SK-N-SH treated with all-trans-retinoic acid at 6 μM for 48 hours (cell line): ENCODE results near the gene OXCT2.
"Not testable (repeated sequence)": the region's sequence is repeated elsewhere in the genome, so short reads cannot be mapped to it uniquely, and the experiment has no call there.

ENCODE experiments used
- ATAC-seq: fragments of 200-7000 bp; cut with Tn5 transposase; 3 replicates; pipeline ENCODE4 v1.9.1; 2020; ENCODE audit warnings: mild to moderate bottlenecking, moderate library complexity
- ARNTL ChIP-seq: fragments of 450-650 bp; formaldehyde crosslinking; IDR thresholded peaks from 2 replicates; pipeline ENCODE4 v1.5.0; 2020; ENCODE audit warnings: low read depth, mild to moderate bottlenecking, moderate library complexity, borderline replicate concordance
- BACH2 ChIP-seq: fragments of 250-450 bp; sonication (Bioruptor Pico); IDR thresholded peaks from 2 replicates; pipeline ENCODE4 v1.9.0; 2021; ENCODE audit warnings: mild to moderate bottlenecking, borderline replicate concordance
- CSDC2 ChIP-seq: fragments of 250-450 bp; sonication (Bioruptor Pico); IDR thresholded peaks from 2 replicates; pipeline ENCODE4 v1.5.0; 2020; ENCODE audit warnings: mild to moderate bottlenecking, moderate library complexity
- CSRNP3 ChIP-seq: fragments of 250-450 bp; sonication (Bioruptor Pico); IDR thresholded peaks from 2 replicates; pipeline ENCODE4 v1.5.1; 2021; ENCODE audit warnings: mild to moderate bottlenecking, moderate library complexity
- ESRRG ChIP-seq: fragments of 250-450 bp; sonication (Bioruptor Pico); IDR thresholded peaks from 2 replicates; pipeline ENCODE4 v1.6.1; 2021; ENCODE audit warnings: mild to moderate bottlenecking
- GLIS3 ChIP-seq: fragments of 250-450 bp; sonication (Bioruptor Pico); IDR thresholded peaks from 2 replicates; pipeline ENCODE4 v1.5.0; 2020; ENCODE audit warnings: mild to moderate bottlenecking, moderate library complexity
- ISL1 ChIP-seq: fragments of 250-450 bp; sonication (Bioruptor Pico); IDR thresholded peaks from 2 replicates; pipeline ENCODE4 v2.1.2; 2022; ENCODE audit warnings: mild to moderate bottlenecking, moderate library complexity
- OSR1 ChIP-seq: fragments of 250-450 bp; sonication (Bioruptor Pico); IDR thresholded peaks from 2 replicates; pipeline ENCODE4 v1.8.0; 2022; ENCODE audit warnings: moderate library complexity, mild to moderate bottlenecking, inconsistent platforms
- PATZ1 ChIP-seq: fragments of 250-450 bp; sonication (Bioruptor Pico); IDR thresholded peaks from 2 replicates; pipeline ENCODE4 v1.8.0; 2020; ENCODE audit warnings: mild to moderate bottlenecking, moderate library complexity, borderline replicate concordance
- POU6F1 ChIP-seq: fragments of 250-450 bp; sonication (Bioruptor Pico); IDR thresholded peaks from 2 replicates; pipeline ENCODE4 v1.8.0; 2021; ENCODE audit warnings: low read depth, mild to moderate bottlenecking, moderate library complexity, borderline replicate concordance
- RARB ChIP-seq: fragments of 250-450 bp; sonication (Bioruptor Pico); IDR thresholded peaks from 2 replicates; pipeline ENCODE4 v1.8.0; 2021; ENCODE audit warnings: mild to moderate bottlenecking, moderate library complexity
- SNAI2 ChIP-seq: fragments of 250-450 bp; sonication (Bioruptor Pico); IDR thresholded peaks from 2 replicates; pipeline ENCODE4 v1.5.0; 2020; ENCODE audit warnings: mild to moderate bottlenecking, moderate library complexity
- TCF4 ChIP-seq: fragments of 250-450 bp; sonication (Bioruptor Pico); IDR thresholded peaks from 2 replicates; pipeline ENCODE4 v1.8.0; 2021; ENCODE audit warnings: mild to moderate bottlenecking, moderate library complexity, borderline replicate concordance
- TOX ChIP-seq: fragments of 250-450 bp; sonication (Bioruptor Pico); IDR thresholded peaks from 2 replicates; pipeline ENCODE4 v1.8.0; 2021; ENCODE audit warnings: mild to moderate bottlenecking, moderate library complexity, borderline replicate concordance
- TSHZ2 ChIP-seq: fragments of 250-450 bp; sonication (Bioruptor Pico); IDR thresholded peaks from 2 replicates; pipeline ENCODE4 v1.5.0; 2020; ENCODE audit warnings: mild to moderate bottlenecking, moderate library complexity
- ZC3H10 ChIP-seq: fragments of 250-450 bp; sonication (Bioruptor Pico); IDR thresholded peaks from 2 replicates; pipeline ENCODE4 v1.5.1; 2021; ENCODE audit warnings: mild to moderate bottlenecking, moderate library complexity
- ZFP30 ChIP-seq: fragments of 450-650 bp; formaldehyde crosslinking; IDR thresholded peaks from 2 replicates; pipeline ENCODE4 v1.5.0; 2022; ENCODE audit warnings: mild to moderate bottlenecking, moderate library complexity
- ZNF565 ChIP-seq: fragments of 450-650 bp; formaldehyde crosslinking; conservative IDR thresholded peaks from 2 replicates; pipeline ENCODE4 v1.5.0; 2020; ENCODE audit warnings: low read depth, mild to moderate bottlenecking, moderate library complexity
- ZNF70 ChIP-seq: fragments of 450-650 bp; formaldehyde crosslinking; IDR thresholded peaks from 2 replicates; pipeline ENCODE4 v1.5.0; 2020; ENCODE audit warnings: mild to moderate bottlenecking, moderate library complexity
- ZNF8 ChIP-seq: fragments of 450-650 bp; formaldehyde crosslinking; IDR thresholded peaks from 2 replicates; pipeline ENCODE4 v1.5.0; 2020; ENCODE audit warnings: mild to moderate bottlenecking, moderate library complexity

The OXCT2 gene

GRCh38 chr1:39787468-39787867 lies 16.3 kb upstream of the OXCT2 start:
- TF ChIP-seq OSR1 (no peak), TOX (CRISPR knock-in tag) (no peak), CSRNP3 (CRISPR knock-in tag) (no peak), SNAI2 (no peak), ZNF8 (CRISPR knock-in tag) (no peak), ZNF70 (no peak), CSDC2 (no peak), ESRRG (CRISPR knock-in tag) (no peak), ISL1 (CRISPR knock-in tag) (no peak), TCF4 (CRISPR knock-in tag) (no peak), BACH2 (CRISPR knock-in tag) (no peak), GLIS3 (CRISPR knock-in tag) (no peak), POU6F1 (no peak), RARB (CRISPR knock-in tag) (no peak), TSHZ2 (CRISPR knock-in tag) (no peak), ZC3H10 (no peak), ZNF565 (no peak), ARNTL (no peak)

GRCh38 chr1:39787108-39787375 lies 15.9 kb upstream of the OXCT2 start:
- not testable (repeated sequence) for ATAC-seq

More at GRCh38 chr1:39787468-39787867, 16.3 kb upstream of the OXCT2 start:
- no peak for ATAC-seq

GRCh38 chr1:39786303-39787107 lies 15.4 kb upstream of the OXCT2 start:
- not testable (repeated sequence) for ATAC-seq

- not testable (repeated sequence) for ATAC-seq
These were observed 11.5 kb upstream of the OXCT2 start for GRCh38 chr1:39782685-39783084.

- TF ChIP-seq RARB (CRISPR knock-in tag) (no peak), PATZ1 (CRISPR knock-in tag) (no peak), ZNF565 (no peak), ZNF8 (CRISPR knock-in tag) (no peak), POU6F1 (no peak), ZFP30 (CRISPR knock-in tag) (no peak), BACH2 (CRISPR knock-in tag) (no peak)
- ATAC-seq, result no peak
These were observed 11.0 kb upstream of the OXCT2 start for GRCh38 chr1:39782103-39782502.
